CD4-positive, alpha-beta T cell treated with Interferon gamma for 1 hour (primary cell): Measurements from ENCODE around the gene DNAH9.

Source experiments
- DNase-seq: peaks from one replicate; pipeline ENCODE4 v3.0.0-alpha.2; 2020

Gene DNAH9

DNA sequence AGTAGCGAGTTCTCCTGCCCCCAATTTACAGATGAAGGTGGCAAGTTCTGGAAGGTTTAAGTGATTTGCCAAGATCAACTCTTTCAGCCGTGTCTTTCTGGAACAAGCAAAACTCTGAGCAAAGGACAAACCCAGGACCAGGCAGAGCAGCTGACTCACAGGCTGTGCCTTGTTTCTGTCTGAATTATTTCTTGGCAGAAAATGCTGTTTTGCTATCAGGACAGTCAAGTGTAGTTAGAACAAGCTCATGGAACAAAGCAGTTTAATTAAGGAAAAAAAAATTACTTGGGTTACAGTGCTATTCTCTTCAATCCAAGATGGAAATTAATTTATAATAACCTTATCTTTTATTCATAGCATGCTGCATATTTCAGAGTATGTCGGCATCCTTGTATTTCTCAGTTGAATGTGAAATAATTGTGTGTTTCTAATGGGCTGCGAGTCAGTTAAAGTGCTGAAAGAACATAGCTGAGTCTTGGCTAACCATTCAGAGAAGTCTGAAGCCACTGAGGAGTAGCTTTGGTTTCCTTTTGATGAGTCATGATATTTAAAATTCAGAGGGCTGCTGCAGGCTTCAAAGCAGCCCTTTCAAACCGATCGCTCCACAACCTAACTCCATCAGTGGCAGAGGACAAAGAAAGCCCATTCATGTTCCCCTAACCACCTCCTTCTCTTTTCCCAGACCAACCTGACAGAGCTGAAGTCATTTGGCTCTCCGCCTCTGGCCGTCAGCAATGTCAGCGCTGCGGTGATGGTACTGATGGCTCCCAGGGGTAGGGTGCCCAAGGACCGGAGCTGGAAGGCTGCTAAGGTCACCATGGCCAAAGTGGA is 255.3 kb downstream of the DNAH9 start:
- DNase-seq: no peak

DNA sequence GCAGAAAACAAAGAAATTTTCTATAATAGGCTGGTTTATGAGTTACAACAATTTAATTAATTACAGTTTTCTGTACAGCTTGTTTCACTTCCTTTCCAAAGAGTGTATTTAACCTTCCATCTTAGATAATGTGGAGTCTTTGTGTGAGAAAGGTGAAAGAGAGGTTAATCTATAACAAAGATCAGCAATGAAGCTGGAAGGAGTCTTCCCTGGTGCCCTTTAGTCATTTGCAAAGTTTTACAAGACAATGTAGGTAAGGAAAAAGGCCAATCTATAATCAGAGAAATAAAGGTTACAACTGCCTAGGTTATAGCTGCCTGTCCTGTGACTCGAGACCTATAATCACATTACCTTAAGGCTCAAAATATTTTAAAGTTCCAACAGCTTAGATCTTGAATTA is 257.0 kb downstream of the DNAH9 start:
- DNase-seq: no peak

GRCh38 chr17:11857006-11857405 is 258.7 kb downstream of the DNAH9 start:
- DNase-seq: no peak

- no peak for DNase-seq
Measured at GRCh38 chr17:11869680-11870394, 271.6 kb downstream of the DNAH9 start.

DNA sequence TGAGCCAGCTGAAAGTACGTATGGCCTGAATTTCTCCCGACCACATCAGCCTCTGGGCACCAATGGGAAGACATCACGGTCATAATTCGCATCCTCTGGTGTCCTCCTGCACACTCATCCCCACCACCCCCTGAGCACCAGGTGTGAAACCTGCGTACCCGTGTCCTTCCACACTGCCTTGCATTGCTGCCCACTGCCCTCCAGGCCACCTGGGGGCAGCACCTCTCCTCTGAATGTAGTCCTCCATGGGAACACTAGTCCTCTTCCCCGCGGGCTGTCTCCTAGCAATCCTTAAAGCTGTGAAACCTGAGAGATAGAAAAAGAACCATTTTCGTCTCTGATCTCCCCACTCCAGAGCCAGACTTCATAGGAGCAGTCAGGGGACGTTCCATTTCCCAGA is 273.5 kb downstream of the DNAH9 start:
- no peak for DNase-seq

DNA sequence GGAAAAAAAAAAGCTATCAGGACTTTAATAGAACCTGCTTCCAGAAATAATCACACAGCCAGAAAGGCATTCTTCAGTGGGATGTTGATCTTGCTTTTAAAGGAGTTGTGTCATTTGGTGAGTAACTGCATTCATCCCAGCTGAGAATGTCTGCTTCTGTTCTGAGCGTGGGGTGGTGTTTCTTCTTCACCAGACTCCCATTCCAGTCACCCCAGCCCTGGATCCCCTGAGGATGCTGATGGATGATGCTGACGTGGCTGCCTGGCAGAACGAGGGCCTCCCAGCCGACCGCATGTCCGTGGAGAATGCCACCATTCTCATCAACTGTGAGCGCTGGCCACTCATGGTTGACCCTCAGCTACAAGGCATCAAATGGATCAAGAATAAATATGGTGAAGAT is 276.5 kb downstream of the DNAH9 start:
- no peak for DNase-seq

DNA sequence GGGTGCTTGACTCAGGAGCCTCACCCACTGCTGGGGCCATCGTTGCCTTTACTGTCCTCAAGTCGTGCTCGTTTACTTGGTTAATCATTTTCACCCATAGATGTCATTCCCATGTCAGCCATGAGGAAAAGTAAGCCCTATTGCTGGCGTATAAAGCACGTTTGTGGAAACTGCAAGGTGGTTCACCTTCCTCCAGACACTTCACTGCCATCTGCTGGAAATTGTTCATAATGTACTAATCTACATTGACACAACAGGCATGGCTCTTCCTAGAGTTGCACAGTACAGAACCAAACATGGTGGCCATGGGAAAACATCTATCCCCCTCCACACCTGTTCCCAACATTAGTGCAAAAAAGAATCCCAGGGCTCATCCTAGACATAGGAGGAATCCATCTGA is 282.4 kb downstream of the DNAH9 start:
- no peak for DNase-seq

DNA sequence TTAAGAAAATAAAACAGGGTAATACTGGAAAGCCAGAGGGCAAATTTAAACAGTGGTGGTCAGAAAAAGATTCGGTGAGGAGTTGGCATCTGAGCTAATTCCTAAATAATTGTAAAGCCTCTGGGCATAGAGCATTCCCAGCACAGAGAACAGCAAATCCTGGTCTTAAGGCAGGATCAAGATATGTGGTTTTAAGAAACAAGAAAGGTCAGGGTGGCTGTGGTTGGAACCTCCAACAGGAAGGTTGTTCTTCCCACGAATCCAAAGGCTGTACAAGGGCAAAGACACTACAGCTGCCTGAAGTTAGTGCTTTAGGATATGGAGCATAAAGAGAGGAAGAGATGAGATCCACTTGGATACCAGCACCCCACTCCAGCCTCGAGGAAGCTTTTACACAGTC is 284.4 kb downstream of the DNAH9 start:
- no peak for DNase-seq

GRCh38 chr17:11885051-11885450 is 286.8 kb downstream of the DNAH9 start:
- DNase-seq: no peak

DNA sequence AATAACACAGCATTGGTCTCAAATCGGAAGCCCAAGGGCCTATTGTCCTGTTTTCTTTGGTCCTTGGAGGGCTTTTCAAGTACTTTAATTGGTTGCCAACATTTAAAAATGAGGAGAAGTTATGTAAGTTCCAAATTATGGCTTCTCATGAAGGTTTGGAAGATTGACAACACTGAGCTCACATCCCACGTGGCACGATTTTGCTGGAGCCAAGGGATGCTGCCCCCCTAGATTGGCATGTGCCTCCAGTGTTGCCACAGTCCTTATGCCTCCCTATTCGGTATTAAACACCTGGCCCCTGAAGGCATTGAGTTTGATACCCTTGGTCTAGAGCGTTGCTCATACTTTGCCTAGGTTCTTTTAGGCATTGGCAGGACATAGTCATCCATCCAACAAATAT is 291.0 kb downstream of the DNAH9 start:
- DNase-seq: no peak

GRCh38 chr17:11893862-11894261 is 295.6 kb downstream of the DNAH9 start:
- DNase-seq: no peak

GRCh38 chr17:11896199-11896598 is 297.9 kb downstream of the DNAH9 start:
- no peak for DNase-seq

DNA sequence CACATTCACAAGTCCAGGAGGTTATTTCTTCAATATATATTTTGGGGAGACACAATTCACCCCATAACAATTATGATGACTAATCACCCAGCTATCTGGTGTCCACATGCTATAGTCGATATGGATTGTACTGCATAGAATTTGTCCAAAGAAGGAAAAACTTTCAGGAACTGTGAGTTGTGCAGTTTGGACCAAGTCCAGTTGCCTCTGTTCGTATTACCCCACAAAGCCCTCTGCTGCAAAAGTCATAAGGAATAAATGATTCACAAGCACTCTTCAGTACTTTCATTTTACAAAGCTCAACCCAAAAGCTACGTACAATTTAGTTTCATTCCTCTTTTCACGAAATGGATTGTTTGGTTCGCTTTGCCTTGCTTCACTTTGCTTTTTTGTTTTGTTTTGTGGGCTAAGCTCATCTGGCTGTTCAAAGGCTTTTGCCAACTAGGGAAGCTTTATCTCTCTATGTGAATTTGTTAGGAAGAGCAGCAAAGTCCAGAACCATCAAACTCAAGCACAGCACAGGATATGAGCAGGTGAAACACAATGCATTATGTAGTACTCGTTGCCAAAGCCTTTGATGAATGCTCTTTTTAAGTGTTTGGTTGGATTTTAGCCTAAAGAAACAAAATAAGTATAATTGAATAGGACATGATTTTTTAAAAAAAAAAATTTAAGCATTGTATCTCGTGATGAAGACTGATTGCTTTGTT is 300.4 kb downstream of the DNAH9 start:
- no peak for DNase-seq

GRCh38 chr17:11899537-11899942 is 301.3 kb downstream of the DNAH9 start:
- no peak for DNase-seq

DNA sequence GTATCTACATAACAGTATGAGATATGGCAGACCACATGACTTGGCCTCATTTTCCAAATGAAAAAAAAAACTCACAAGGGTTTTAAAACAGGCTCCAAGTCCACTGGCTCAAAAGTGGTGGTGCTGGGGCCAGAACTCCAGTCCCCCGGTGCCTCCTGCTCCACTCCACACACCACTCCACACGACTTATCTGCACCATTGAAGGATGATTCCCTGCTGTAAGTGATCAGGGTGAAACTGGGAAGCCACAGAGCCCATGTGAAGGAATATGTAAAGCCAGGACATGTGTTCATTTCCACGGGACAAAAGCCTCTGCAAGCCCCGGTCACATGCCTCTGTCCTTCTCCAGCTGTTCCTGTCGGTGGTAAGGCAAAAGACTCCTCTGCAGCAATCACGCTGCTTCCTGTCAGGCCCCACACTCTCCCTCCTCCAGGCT is 301.8 kb downstream of the DNAH9 start:
- DNase-seq: no peak

GRCh38 chr17:11900655-11901054 is 302.4 kb downstream of the DNAH9 start:
- DNase-seq: no peak

GRCh38 chr17:11901931-11902330 is 303.7 kb downstream of the DNAH9 start:
- DNase-seq: no peak

DNA sequence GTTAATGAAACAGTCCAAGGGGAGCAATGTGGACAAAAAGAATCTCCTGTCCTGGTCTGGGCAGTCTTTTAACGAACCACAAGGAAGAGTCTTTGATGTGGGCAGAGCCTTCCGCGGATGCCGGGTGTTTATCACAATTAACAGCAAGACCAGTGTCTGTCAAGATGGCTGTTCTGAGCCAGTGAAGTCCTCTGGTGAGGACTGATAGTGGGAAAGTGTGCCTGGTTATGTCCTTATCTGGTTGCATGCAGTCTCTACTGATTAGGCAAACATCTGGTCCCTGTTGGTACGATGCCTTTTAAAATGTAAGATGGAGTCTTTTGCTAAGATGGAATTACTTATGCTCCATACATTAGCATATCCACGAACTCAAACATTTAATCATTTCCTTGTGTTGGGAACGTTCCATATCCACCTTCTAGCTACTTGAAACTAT is 310.5 kb downstream of the DNAH9 start:
- DNase-seq: no peak

DNA sequence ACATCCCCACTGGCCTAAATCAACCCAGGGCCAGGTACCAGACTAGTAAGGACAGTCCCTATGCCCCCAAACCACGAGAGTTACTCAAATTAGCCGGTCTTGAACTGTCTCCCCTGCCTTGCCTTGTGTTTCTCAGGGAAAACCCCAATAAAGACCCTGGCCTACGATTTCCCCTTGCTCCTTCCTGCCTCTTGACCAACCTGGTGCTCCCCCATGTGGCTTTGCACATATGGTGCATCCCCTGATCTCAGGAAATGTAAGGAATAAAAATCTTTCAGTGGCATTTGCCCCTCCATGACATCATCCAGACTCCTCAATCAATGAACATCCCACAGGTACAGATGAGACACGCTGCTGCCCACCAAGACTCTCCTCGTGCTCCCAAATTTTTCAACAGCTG is 311.1 kb downstream of the DNAH9 start:
- DNase-seq: no peak

DNA sequence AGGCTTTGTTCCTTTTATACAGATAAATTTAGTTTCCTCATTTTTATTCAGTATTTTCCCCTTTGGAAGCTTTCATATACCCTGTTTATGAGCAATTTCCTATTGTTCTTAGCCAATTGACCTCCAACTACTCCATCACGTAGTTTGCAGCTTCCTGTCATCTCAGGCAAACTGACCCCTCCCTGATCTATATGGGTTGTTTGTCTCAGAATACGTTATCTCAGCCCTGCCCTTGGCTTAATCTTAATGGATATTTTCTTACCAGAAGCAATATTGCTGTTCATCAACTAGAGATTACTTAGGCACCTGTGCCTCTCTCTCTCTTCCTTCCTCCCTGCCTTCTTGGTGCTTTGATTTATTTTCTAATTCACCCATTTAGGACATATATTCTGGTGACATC is 317.8 kb downstream of the DNAH9 start:
- DNase-seq: no peak

GRCh38 chr17:11917415-11917814 is 319.1 kb downstream of the DNAH9 start:
- no peak for DNase-seq

GRCh38 chr17:11921296-11921695 is 323.0 kb downstream of the DNAH9 start:
- DNase-seq: no peak

DNA sequence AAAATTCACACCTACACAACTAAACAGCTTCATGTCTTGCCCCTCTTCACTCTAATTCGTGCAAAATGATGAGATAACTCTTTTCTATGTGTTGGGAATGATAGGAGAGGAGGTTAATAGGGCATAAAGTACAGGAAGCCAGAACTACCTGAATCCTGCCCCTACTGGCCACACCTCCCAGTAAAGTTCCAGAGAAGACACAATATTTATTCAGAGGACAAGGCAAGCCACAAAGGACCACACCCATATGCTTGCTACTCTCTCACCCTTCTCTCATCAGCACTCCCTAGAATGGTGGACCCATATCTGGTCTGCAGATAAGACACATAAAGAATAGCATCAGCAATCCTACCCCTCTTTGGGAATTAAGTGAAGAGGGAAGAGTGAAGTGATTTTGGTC is 324.4 kb downstream of the DNAH9 start:
- no peak for DNase-seq

- DNase-seq: no peak
Measured at GRCh38 chr17:11924076-11924475, 325.8 kb downstream of the DNAH9 start.
